GM08714 (cell line): Measurements from ENCODE around the gene KIAA1210.

Experiments used
- H3K4me3 ChIP-seq: fragments of 200-500 bp; sonication (Bioruptor generic); 2 replicates; pipeline ENCODE4 v1.5.1; 2014; ENCODE audit warnings: mild to moderate bottlenecking, low read length, inconsistent platforms
- ZNF274 ChIP-seq: IDR thresholded peaks from 2 replicates; pipeline ENCODE4 v1.6.1; 2012; ENCODE audit warnings: mild to moderate bottlenecking, low read depth, low read length

KIAA1210 gene

DNA sequence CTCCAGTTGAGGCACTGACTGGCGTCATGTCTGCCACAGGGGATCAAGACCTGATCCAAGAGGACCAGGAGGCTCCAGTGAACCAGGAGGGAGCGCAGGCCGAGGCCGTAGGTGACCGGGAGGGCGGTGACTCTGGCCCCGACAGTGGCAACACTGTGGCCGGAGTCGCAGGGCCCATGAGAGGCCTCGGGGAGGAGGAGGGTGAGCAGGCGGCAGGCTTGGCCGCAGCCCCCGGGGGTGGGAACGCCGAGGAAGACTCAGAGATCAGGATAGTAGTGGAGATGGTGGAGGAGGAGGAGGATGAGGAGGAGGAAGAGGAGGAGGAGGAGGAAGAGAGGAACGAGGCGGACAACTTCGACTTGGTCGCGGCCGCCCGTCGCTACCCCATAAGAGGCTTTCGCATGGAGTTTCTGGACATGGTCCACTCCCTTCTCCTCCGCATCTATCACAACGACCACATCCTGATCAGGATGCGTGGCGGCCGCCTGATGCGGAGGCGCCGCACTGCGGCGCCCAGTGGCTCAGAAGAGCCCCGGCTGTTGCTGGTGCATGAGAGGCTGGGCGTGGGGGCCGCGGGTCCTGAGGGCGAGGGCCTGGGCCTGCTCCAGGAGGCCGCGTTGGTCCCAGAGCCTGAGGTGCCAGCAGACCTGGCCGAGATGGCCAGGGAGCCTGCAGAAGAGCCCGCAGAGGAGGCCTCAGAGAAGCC lies 54.3 kb downstream of the KIAA1210 start:
- no peak for TF ChIP-seq ZNF274
- H3K4me3 ChIP-seq, result no peak overlapping the region

DNA sequence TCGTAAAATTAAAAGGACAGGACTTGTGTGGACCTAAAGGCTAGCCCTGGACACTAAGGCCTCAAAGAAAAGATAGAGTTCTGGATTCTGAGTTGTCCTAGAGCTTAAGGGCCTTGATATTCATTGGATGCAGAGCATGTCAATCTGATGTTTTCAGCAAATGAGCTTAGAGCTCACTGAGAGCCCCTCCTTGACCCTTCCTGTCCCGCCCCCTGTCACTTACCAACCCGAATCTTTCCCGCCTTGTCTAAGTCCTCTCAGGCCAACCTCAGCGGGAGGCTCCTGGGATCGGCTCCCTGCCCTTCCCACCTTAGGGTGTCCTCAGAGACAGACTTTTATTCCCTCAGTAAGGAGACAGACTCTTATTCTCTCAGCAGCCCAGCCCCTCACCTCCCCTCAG lies 54.9 kb downstream of the KIAA1210 start, which contains the start of gene CT47C1:
Gene CT47C1, plus strand, starts transcription at position 250 of the 400 bp plus-strand sequence. CDS start 233 bp downstream, outside the sequence.
- no peak for TF ChIP-seq ZNF274
- no peak within 1 kb of the TSS for H3K4me3 ChIP-seq

DNA sequence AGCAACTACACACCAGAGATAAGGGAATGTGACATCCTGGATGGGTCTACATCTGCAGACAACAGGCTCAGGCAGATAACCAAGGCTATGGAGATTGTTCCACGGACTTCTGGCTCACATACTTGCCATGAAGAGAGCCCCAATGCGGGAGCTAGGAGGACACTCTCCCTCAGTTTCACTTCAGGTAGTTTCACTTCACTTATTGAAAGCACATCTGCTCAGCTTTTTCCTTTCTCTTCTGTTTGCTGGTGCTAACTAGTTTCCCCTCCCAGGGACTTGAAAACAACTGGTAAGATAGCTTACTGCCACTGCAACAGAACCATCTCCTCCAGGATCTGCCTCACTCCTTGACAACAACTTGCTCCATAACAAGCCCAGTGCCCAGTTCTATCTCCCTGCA lies 56.2 kb downstream of the KIAA1210 start:
- TF ChIP-seq ZNF274, result no peak
- H3K4me3 ChIP-seq, result no peak overlapping the region

DNA sequence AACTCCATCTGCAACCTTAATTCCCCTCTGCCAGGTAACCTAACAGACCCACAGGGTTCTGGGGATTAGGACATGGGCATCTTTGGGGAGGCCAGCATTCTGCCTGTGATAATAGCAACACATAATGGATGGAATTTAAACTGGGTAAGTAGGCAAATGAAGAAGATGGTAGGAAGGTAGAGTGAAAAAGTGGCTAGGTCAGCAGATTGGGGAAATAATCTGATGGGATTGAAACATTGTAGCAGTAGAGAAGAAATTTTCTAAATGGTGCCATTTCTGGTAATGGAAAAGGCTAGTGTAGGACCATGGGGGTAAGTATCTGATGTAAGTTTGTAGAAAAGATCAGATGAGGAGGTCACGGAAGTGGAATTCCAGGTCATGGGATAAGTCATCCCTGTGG lies 57.9 kb downstream of the KIAA1210 start:
- no peak overlapping the region for H3K4me3 ChIP-seq
- no peak for TF ChIP-seq ZNF274

DNA sequence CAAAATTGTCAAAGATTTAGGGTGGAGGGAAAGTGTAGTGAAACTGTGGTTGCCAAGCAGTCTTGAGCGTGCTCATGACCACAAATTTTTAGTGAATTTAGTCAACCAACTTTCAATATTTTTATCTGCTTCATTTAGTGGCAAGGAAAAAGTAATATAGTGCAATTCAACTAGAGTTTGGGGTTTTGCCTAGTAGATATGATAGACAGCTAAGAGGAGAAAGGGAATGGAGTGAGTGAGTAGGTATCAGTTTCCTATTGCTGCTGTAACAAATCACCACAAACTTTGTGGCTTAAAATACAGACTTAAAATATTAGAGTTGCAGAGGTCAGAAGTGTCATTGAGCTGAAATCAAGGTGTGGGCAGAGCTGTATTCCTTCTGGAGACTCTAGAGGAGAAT lies 58.5 kb downstream of the KIAA1210 start:
- no peak overlapping the region for H3K4me3 ChIP-seq
- TF ChIP-seq ZNF274, result no peak

DNA sequence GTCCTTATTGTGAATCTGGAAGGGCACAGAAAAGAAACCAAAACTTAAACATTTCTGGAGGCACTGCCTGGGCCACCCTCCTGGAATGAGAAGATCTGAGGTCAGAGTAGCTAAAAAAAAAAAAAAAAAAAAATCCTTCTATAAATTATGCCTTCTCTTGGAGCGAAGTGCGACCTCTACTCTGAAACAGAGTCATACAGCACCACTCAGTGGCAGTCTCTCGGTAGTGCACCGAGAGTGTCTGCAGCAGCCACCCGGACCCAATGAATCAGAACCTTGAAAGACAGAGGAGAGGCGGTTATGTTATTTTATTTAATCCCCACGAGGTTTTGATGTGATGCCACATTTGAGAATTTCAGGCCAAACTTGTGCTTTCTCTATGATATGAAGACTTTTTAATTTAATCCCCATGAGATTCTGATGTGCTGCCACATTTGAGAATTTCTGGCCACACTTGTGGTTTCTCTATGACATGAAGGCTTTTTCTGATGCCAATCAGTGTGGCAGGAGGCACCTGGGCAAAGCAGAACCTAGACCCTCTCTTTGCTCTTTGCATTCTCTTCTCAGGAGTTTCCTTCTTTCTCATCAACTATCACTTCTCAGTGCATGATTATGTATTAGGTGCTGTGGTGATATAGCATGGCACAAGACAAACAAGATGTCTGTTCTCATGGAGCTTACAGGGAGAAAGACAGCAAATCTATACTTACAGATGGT lies 60.4 kb downstream of the KIAA1210 start:
- no peak for TF ChIP-seq ZNF274
- no peak overlapping the region for H3K4me3 ChIP-seq

DNA sequence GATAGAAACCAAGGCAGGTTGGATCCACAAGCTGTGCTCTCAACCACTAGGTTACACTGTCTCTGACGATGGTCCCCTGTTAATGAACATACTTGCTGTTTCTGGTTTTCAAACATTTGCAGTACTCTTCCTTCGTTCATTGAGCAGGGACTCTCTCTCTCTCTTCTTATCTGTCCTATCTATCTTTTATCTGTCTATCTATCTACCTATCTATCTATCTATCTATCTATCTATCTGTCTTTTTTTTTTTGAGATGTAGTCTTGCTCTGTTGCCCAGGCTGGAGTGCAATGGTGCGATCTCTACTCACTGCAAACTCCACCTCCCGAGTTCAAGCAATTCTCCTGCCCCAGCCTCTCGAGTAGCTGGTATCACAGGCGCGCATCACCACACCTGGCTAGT lies 64.2 kb downstream of the KIAA1210 start:
- no peak for TF ChIP-seq ZNF274
- H3K4me3 ChIP-seq, result no peak overlapping the region

DNA sequence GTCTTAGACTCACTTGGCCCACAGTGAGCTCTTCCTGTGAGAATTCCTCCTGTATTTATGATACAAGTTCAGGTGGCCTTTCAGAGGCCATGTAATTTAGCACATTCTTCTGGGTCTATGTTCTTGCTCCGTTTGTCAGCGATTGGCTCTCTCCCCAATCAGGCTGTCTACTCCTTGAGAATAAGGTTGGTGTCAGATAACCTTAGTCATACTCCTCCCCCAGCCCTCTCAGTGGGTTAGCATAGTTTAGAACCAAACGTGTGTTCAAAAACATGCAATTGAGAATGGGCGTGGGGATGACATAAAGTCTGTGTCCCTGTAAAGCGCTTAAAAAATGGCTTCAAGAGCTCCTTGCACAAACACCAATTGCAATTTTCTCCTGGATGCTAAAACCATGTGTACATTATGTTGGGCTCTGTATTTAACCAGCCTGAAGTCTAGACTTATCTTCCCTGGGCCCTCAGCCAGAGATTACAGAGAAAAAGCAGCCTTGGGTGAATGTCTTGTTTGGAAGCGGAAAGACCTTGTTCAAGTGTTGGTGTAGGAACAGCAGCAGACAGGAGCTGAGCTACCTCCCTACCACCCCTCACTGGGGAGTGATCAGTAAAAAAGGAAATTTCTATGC lies 64.8 kb downstream of the KIAA1210 start:
- TF ChIP-seq ZNF274, result no peak
- H3K4me3 ChIP-seq, result no peak overlapping the region

DNA sequence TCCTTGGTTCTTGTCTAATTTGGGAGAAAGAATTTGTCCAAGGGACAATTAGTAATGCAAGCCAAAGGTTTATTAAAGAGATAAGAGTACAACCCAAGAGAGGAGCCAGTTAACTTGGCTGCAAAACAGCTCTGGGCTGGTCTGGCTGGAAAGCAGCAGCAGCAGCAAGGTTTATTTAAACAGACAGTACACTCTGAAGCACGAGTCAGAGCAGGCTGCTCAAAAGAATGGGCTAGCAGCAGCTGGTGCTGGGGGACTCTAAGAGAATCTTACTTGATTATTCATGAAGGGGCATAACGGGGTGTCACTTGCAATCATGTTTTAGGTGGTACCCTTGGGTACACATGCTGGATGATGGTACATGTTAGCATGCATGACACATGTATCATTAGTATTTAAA lies 71.9 kb downstream of the KIAA1210 start:
- no peak for TF ChIP-seq ZNF274

DNA sequence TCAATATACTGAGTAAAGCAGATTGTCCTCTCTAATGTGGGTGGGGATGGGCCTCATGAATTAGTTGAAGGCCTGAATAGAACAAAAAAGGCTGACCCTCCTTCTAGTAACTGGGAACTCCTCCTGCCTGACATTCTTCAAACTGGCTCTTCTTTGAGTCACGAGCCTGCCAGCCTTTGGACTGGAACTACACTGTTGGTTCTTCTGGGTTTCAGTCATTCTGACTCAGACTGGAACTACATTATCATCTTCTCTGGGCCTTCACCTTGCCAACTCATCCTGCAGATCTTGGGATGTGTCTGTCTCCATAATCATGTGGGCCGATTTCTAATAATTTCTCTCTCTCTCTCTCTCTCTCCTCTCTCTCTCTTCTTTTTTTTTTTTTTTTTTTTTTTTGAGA lies 81.7 kb downstream of the KIAA1210 start:
- TF ChIP-seq ZNF274, result no peak
- no peak overlapping the region for H3K4me3 ChIP-seq

More for the DNA sequence above, 71.9 kb downstream of the KIAA1210 start:
- H3K4me3 ChIP-seq, result no peak overlapping the region

DNA sequence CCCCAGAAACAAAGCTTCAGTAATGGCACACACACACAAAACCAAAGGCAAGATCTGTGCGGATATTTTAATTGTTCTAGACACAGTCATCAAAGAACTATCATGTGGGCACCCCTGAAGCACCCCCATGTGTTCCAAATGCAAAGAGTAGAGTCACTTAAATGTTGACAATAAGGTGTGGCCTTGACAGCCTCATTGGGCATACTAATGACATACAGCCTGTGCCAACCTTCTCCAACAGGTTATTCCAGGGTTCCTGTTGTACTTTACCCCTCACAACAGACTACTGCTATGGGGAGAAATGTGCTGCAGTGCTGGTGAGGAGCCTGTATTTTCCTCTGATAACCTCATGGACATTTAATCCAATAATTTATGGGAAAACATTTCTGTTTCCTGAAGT lies 84.6 kb downstream of the KIAA1210 start:
- H3K4me3 ChIP-seq, result no peak overlapping the region
- no peak for TF ChIP-seq ZNF274

DNA sequence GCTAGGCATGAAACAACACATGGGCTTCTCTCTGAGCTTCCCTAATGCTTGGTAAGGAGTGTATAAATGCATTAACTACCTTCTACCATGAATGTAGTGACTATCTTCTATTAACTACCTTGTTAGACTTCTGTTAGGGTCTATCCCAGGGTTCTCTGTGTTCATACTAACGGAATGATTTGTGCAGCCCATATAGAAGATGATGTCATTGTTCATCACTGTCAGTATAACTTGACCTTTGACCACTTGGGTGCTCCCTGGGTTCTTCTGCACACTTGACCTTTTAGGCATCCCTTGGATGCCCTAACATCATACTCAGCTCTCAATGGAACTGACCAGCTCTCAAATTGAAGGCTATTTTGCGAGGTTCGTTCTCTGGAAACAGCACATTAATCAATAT lies 85.6 kb downstream of the KIAA1210 start:
- no peak for TF ChIP-seq ZNF274
- no peak overlapping the region for H3K4me3 ChIP-seq

DNA sequence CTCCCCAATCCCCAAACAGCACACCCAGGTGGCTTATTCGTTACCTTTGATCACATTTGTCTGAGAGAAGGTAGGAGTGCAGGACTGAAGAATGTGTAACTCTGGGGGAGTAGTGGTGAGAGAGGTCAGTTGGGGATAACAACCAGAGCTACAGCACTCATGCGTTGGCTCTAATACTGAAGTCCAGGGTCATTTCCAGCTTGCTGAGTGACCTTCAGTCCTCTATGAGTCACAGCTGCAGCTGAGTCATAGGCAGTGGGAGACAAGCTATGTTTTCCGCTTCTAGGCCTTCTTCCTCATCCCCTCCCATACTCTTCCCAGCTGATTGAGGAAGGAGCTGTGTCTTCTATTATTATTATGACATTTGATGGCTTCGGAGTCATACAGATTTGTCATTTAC lies 86.4 kb downstream of the KIAA1210 start:
- no peak overlapping the region for H3K4me3 ChIP-seq
- TF ChIP-seq ZNF274, result no peak

DNA sequence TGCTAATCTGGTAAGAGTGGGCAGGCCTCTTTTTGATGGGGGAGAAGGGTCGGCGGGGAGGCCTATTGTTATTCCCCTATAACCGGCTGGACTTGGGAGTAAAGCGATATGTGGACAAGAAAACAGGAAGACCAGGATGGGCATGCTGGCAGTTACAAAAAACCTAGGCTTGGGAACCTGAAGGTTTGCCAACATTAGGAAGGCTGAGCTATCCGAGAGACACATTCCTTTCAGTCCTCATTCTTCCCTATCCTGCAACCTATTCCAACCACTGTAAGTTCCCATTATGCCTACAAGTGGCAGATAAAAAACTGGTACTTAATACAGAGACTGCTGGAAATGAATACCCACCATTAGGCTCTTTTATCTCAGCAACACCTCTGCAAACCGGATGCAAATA lies 87.2 kb downstream of the KIAA1210 start:
- no peak overlapping the region for H3K4me3 ChIP-seq

DNA sequence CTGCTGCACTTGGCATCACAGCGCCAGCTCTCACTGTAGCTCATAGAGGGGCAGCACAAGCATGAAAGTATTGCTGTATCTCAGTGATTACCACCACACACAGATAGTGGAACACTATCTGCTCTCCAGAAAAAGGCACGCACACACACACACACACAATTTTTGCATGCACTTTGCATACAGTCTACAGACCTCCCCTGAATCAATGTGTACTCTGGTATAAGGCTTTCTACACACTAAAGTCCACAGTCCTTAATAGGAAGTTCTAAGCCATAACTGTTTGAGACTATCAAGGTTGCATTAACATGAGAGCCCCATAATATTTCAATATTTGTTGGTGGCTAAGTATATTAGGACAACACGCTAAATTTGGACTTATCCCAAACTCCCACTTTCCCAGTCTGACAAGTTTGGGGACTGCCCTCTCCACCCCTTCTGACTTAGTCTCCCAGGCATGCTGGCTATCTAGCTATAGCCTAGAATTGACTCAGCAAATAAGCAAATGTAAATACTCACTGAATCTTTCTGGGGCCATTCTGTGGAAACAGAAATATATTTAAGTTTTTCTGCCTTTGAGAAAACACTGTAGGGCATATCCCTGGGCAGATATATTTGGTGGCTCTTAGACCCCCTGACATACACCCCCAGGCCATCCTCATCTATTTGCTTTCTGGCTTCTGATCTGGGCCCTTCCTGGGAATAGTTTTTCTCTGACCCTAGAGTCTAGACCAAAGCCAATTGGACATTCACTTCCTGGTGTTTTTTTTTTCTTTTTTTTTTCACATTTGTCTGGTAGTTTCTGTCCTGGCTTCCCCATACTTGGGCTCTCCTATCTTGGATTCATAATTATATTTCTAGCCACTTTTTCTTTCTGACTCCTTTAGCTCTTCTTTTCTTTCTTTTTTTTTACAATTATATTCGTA lies 91.2 kb downstream of the KIAA1210 start:
- H3K4me3 ChIP-seq, result no peak overlapping the region
- TF ChIP-seq ZNF274, result no peak

More for the DNA sequence above, 87.2 kb downstream of the KIAA1210 start:
- no peak for TF ChIP-seq ZNF274
